ENCODE data around the gene NT5M. TPM values are rescaled to one million over a fixed set of nuclear protein-coding genes. Genes with fewer than 3 reads are reported as not detected.

Gene NT5M
- total and polyA plus RNA-seq, 9 of the 15 experiments (the other 6 are each of a cell fraction or from before 2014, with no cell fraction given): 0.24 to 10.1 (median 3.4) TPM

DNA sequence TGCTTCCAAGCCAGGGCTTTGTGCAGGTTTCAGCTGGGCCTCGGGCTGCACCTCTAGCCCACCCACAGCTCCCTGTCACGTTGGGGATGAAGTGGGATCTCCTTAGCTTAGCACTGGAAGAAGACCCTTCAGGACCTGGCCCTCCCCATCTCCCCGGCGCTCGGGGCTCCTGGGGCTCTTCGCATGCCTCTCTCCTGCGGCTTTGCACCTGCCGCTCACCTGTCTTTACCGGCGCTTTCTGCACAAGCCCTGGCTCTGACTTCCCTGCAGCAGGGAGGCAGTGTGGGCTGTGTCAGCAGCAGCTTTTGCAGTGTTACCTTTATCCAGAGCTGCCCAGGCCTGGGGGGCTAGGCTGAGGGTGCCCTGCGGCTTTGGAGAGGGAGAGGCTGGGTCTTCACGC lies 52.3 kb downstream of the NT5M start (continued):
- TF ChIP-seq SRSF1 (IDR thresholded peaks at IDR 0.05; ENCODE audit: low read depth, low read length) (no peak), MCM2 (IDR thresholded peaks at IDR 0.05; ENCODE audit: low read depth) (no peak), SP2 (IDR thresholded peaks at IDR 0.05; ENCODE audit: extremely low read depth, low read depth, low read length, poor library complexity, severe bottlenecking) (no peak), ZNF77 (CRISPR knock-in tag; IDR thresholded peaks at IDR 0.05) (no peak)
- TF ChIP-seq, protein P1, sequence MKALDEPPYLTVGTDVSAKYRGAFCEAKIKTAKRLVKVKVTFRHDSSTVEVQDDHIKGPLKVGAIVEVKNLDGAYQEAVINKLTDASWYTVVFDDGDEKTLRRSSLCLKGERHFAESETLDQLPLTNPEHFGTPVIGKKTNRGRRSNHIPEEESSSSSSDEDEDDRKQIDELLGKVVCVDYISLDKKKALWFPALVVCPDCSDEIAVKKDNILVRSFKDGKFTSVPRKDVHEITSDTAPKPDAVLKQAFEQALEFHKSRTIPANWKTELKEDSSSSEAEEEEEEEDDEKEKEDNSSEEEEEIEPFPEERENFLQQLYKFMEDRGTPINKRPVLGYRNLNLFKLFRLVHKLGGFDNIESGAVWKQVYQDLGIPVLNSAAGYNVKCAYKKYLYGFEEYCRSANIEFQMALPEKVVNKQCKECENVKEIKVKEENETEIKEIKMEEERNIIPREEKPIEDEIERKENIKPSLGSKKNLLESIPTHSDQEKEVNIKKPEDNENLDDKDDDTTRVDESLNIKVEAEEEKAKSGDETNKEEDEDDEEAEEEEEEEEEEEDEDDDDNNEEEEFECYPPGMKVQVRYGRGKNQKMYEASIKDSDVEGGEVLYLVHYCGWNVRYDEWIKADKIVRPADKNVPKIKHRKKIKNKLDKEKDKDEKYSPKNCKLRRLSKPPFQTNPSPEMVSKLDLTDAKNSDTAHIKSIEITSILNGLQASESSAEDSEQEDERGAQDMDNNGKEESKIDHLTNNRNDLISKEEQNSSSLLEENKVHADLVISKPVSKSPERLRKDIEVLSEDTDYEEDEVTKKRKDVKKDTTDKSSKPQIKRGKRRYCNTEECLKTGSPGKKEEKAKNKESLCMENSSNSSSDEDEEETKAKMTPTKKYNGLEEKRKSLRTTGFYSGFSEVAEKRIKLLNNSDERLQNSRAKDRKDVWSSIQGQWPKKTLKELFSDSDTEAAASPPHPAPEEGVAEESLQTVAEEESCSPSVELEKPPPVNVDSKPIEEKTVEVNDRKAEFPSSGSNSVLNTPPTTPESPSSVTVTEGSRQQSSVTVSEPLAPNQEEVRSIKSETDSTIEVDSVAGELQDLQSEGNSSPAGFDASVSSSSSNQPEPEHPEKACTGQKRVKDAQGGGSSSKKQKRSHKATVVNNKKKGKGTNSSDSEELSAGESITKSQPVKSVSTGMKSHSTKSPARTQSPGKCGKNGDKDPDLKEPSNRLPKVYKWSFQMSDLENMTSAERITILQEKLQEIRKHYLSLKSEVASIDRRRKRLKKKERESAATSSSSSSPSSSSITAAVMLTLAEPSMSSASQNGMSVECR (CRISPR knock-in tag; IDR thresholded peaks at IDR 0.05): no peak
- TF ChIP-seq, protein P2, sequence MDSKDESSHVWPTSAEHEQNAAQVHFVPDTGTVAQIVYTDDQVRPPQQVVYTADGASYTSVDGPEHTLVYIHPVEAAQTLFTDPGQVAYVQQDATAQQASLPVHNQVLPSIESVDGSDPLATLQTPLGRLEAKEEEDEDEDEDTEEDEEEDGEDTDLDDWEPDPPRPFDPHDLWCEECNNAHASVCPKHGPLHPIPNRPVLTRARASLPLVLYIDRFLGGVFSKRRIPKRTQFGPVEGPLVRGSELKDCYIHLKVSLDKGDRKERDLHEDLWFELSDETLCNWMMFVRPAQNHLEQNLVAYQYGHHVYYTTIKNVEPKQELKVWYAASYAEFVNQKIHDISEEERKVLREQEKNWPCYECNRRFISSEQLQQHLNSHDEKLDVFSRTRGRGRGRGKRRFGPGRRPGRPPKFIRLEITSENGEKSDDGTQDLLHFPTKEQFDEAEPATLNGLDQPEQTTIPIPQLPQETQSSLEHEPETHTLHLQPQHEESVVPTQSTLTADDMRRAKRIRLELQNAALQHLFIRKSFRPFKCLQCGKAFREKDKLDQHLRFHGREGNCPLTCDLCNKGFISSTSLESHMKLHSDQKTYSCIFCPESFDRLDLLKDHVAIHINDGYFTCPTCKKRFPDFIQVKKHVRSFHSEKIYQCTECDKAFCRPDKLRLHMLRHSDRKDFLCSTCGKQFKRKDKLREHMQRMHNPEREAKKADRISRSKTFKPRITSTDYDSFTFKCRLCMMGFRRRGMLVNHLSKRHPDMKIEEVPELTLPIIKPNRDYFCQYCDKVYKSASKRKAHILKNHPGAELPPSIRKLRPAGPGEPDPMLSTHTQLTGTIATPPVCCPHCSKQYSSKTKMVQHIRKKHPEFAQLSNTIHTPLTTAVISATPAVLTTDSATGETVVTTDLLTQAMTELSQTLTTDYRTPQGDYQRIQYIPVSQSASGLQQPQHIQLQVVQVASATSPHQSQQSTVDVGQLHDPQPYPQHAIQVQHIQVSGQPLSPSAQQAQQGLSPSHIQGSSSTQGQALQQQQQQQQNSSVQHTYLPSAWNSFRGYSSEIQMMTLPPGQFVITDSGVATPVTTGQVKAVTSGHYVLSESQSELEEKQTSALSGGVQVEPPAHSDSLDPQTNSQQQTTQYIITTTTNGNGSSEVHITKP (IDR thresholded peaks at IDR 0.05; ENCODE audit: partially characterized antibody): no peak

Data from K562 (cell line).